ENCODE measurements around the gene PRELID2. TPM values are rescaled to one million over a fixed set of nuclear protein-coding genes. Genes with fewer than 3 reads are reported as not detected.
"Not testable (repeated sequence)": the region's sequence is repeated elsewhere in the genome, so short reads cannot be mapped to it uniquely, and the experiment has no call there.

PRELID2 gene
- total RNA-seq, 1 donor from 2014 or later = 23.2 TPM

- DNase-seq (ENCODE audit: low read depth in 2 of 2) = no peak
Observed at GRCh38 chr5:145840458-145841132, 5.5 kb upstream of the PRELID2 start.

DNA sequence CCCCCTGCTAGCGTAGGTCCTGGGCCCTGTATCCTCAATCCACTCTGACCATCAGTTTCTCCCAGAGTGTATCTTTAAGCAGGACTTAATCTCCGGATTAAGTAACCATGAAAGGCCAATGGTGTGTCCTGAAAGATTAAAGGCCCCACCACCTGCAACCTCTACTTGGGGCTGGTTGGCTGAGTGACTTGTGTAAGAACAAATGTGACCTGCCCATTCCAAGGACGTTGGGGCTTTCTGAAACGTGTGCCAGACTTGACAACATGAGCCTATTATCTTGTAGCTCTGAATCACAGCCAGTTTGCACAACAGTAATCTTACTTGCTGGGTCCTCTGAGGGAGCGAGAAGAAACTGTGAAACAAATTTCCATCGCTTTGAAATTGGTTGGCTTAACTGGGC is 3.1 kb upstream of the PRELID2 start:
- DNase-seq (ENCODE audit: low read depth in 2 of 2) = no peak

DNA sequence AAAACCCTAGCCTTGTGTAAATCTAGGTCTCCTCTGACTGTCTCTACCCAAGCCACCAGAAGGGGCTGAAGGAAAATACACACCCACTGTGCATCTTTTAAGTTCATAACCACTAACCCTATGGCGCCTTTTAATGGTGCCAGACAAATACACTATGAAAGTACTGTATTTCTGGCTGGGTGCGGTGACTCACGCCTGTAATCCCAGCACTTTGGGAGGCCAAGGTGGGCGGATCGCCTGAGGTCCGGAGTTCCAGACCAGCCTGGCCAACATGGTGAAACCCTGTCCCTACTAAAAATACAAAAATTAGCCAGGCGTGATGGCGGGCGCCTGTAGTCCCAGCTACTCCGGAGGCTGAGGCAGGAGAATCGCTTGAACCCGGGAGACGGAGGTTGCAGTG is 1.1 kb upstream of the PRELID2 start:
- not testable (repeated sequence) for DNase-seq (ENCODE audit: low read depth in 2 of 2)

DNA sequence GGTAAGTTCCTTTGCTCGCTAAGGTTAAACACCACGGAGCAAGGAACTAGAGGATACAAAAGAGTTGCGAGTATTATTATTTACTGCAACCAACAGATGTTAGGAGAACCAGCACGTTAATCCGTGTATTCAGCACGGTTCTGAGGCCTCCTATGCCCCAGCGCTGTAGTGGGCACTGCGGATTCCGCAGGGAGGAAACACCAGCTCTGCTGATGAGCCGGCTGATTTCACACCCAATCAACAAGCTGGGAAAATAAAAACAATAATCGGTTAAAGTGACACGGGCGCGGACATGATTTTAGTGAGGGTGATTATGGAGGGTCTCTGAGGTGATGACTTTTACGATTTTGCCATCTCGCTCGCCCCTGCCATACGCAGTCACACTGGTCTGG is 702 bp upstream of the PRELID2 start:
- DNase-seq (ENCODE audit: low read depth in 2 of 2) = no peak

GRCh38 chr5:145834554-145834916 is 607 bp downstream of the PRELID2 start:
- peak in 1 of 2 donors; percentile 28 for DNase-seq (ENCODE audit: low read depth in 2 of 2)

DNA sequence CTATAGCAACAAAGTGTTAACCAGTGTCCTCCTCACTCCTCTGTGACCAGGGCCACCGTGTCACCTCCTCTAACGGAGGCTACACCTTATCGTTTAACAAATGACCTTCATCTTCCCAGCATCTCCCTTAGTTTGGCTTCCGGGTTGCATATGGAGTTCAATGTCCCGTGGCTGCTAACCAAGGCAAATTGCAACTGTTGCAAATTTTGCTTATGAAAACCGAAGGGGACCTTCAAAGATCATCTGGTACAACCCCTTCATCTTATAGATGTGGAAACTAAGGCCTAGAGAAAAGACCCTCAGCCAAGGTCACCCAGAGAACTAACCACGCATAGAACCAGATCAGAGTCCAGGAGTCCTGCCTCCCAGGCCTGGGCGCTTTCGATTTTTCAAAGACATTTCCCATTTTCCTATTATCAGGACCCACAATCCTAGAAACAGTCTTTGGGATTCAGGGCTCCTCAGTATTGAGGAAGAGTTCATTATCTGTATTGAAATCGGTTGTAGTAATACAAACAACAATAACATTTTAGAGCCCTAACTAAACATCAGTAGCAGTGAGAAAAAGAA is 1.4 kb downstream of the PRELID2 start:
- no peak for DNase-seq (ENCODE audit: low read depth in 2 of 2)

DNA sequence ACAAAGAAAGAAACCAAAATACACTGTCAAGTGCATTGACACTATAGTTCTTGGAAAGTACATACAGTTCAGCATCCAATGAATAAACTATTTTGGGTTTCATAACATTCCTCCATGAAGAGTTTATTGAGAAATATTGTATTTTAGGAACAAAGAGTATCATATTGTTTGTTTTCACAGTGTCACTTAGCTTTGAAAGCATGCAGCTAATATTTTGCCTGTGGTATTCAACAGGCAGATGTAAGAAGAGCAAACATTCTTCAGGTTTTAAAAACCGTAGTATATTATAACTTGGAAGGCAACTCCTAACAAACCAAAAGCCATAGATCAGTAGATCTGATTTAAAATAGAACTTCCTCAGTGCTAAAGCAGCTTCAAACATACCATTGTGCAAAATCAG is 4.5 kb downstream of the PRELID2 start:
- peak in 1 of 2 donors; percentile 9 for DNase-seq (ENCODE audit: low read depth in 2 of 2)

DNA sequence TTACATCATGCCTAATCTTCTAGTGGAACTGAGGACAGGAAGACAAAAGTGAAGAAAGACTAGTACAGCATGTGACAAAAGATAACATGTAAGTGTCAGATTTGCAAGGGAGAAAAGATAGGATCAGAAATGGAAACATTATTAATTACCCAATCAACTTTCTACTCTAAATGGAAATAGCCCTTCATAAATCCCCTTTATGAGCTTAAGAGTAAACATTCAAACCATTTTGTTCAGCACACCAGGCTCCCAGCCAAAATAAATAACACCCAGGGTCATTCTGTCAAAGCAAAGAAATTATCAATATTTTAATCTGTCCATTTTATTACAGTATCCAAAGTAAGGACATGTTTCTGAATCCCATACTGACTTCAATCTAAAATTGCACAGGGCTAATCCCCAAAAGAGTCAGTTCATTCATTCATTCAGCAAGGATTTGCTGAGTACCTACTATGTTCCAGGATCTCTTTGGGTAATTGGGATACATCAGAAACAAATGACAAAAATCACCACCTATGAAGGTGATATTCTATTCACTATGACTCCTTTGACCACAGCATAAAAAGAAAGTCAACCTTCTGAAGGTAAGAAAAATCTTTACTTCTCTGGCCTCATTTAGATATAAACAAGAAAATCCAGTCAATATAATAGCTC is 5.3 kb downstream of the PRELID2 start:
- DNase-seq (ENCODE audit: low read depth in 2 of 2) = peak in 1 of 2 donors; percentile 68

GRCh38 chr5:145826895-145827674 is 8.1 kb downstream of the PRELID2 start:
- peak in 1 of 2 donors; percentile 34 for DNase-seq (ENCODE audit: low read depth in 2 of 2)

DNA sequence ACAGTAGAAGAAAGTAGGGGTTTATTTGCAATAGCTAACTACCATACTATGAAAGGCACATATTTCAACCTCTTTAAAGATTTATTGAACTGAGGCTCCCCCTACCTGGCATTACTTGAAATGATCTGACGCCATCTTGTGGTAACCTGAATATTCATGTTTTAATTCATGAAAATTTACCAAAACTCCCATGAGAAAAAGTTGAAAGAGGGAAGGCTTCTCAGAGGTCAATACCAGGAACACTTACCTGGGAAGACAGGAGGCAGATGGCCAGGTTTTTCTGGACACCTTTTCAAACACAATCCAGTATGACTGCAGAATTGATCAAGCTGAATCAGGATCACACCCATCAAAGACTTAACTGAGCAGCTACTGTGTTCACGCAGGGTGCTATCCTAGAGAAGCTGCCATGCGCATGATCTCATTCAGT is 9.4 kb downstream of the PRELID2 start:
- peak; percentile 56 to 71 for DNase-seq (ENCODE audit: low read depth in 2 of 2)

DNA sequence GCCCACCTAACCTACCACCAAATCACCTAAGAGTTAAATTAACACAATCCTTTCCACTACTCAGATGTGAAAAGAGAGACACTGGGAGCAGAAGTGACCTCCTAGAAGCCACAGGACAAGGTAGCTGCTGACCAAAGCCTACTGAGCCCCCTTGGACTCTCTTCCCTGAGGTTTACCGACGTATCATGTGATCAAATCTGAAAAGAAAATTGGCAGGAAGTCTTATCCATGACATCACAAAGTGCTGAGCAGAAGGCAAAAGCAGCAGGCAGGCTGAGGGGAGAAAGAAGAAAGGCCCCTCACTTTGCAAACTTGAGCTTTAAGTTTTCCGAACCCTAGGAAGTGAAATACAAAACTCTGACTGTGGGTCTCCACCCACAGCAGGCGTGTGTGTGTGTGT is 11.1 kb downstream of the PRELID2 start:
- no peak for DNase-seq (ENCODE audit: low read depth in 2 of 2)

- no peak for DNase-seq (ENCODE audit: low read depth in 2 of 2)
Observed at GRCh38 chr5:145818604-145819003, 16.5 kb downstream of the PRELID2 start.

DNA sequence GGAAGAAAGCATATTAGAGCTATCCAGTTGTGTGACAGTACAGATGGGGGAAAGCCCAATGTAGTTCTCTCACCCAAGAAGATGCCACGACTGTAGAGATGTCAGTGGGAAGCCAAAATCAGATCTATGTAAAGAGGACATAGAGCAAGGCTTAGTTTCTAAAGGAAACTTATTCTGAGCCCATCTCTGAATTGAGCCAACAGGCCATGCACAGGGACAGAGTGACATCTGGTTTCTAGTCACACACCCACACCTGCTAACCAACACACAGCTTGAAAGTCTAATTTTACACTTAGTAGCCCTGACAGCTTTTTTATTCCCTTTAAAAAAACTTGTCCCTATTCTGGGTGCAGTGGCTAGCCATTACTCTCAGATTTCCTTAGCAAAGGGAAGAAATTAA is 22.3 kb downstream of the PRELID2 start:
- DNase-seq (ENCODE audit: low read depth in 2 of 2) = no peak

DNA sequence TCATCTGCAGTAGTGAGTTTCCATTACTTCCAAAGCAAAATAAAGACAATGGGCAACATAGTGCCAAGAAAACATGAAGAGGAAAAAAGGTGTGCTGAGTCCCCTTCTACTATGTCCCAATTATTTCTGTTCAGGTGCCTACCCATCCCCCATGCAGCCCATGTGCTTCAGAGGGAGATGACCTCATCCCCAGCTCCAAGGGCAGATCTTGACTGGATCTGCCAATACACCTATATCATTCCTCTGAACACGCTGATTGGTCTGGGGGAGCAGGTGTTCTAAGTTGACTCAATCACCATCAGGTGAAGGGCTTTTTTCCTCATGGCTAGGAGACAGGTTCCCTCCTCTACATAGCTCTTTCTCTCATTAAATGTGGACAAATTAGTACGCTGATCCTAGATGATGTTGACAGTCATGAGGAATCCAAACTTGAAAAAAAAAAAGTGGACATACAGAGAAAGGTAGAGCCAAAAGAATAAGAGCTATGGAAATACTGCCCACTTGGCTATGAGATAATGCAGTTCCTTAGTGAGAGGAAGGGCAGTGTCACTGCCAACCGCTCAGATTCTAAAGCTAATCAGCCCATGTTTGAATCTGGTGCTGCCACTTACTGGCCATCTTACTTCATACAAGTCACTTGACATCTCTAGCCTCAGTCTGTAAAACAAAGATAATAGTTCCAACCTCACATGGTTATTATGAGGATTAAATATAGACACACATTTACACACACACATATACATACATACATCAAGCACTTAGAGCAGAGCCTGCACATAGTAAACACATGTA is 23.1 kb downstream of the PRELID2 start:
- DNase-seq (ENCODE audit: low read depth in 2 of 2) = peak; percentile 62 to 84

- DNase-seq (ENCODE audit: low read depth in 2 of 2) = no peak
Observed at GRCh38 chr5:145806923-145807322, 28.2 kb downstream of the PRELID2 start.

DNA sequence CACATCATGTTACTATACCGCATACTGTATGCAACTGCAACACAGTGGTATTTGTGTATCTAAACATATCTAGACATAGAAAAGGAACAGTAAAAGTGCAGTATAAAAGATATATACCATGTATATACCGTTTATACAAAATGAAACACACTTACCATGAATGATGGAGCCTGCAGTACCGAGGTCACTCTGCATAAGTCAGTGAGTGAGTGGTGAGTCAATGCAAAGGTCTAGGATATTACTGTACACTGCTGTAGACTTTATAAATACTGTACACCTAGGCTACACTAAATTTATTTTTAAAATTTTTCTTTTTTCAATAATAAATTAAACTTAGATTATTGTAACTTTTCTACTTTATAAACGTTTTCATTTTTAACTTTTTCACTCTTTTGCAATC is 29.3 kb downstream of the PRELID2 start:
- DNase-seq (ENCODE audit: low read depth in 2 of 2) = no peak

DNA sequence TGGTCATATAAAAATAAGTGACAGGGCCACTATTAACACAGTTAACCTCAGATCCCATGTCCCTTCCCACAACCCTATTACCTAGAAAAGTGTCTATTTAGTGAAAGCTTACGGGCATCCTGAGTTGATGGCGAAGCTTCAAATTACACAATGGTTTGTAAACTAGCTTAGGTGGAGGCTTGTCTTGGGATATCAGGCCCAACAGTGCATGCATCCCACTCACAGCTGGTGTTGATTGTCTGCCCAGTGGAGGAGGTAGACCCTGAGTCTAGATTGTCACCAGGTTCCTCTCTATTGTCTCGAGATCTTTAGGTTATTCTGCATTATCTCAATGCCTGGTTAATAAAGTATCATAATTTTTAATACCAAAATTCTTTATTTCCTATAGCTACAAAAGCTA is 30.4 kb downstream of the PRELID2 start:
- DNase-seq (ENCODE audit: low read depth in 2 of 2) = no peak

DNA sequence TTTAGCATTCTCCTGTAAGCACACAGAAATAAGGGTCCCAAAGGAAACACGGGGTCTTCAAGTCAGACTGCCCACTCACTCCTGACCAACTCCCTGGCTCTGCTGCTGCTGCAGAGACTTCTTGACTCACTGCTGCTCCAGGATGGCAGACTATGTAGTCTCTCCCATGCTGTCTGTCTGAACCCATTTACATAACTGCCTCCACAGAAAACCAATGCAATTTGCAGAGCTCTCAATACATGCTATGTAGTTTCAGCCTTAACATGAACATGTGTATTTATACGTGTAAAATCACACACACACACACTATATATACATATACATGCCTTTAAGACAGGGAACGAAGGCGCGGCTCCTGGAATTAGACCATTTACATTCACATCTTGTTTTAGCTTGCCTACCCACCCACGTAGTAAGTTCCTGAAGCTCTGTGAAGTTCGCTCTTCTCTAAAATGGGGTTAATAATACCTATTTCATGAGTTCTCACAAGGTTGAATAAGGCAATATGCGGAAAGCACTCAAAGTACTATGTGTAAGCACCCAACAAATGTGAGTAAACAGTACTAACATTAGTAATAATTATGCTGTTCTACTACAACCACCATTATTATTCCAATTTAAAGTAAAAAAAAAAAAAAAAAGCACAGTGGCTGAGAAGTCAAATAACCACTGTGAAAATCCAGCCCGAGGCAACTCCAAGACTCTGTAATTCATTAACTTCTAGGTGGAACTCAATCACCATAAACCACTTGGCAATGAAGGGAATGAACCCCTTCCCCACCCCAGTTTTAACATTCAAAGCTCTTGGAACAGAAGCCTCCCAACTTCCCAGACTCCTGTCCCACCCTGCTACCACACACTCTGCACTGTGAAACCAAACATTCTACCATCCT is 31.8 kb downstream of the PRELID2 start:
- DNase-seq (ENCODE audit: low read depth in 2 of 2) = no peak

DNA sequence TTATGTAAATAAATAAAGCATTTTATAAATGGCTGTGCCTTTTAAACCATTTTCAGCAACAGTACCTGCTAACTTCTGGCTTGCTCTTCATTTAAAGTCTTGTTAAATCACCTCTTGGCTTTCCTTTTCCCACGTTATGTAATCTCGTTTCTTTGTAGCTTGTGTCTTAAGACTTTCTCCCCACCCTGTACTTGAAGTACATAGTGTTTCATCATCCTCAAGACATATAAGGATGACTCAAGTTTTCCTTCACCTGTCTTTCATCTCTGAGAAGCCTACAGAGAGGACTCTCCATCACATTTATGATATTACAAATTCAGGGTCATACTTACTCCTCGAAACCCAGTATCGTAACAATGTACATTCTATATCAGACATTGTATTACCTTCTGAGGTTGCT is 33.9 kb downstream of the PRELID2 start:
- no peak for DNase-seq (ENCODE audit: low read depth in 2 of 2)

- DNase-seq (ENCODE audit: low read depth in 2 of 2) = peak in 1 of 2 donors; percentile 33
Observed at GRCh38 chr5:145800181-145800580, 35.0 kb downstream of the PRELID2 start.
